DMS 273 treated with DMSO at 0.1 percent for 48 hours (cell line): ENCODE results near the gene PRDM16.

Experiments used
- DNase-seq: peaks from one replicate; lab custom pipeline; 2025; lab: John Stamatoyannopoulos, UW

Gene PRDM16

DNA sequence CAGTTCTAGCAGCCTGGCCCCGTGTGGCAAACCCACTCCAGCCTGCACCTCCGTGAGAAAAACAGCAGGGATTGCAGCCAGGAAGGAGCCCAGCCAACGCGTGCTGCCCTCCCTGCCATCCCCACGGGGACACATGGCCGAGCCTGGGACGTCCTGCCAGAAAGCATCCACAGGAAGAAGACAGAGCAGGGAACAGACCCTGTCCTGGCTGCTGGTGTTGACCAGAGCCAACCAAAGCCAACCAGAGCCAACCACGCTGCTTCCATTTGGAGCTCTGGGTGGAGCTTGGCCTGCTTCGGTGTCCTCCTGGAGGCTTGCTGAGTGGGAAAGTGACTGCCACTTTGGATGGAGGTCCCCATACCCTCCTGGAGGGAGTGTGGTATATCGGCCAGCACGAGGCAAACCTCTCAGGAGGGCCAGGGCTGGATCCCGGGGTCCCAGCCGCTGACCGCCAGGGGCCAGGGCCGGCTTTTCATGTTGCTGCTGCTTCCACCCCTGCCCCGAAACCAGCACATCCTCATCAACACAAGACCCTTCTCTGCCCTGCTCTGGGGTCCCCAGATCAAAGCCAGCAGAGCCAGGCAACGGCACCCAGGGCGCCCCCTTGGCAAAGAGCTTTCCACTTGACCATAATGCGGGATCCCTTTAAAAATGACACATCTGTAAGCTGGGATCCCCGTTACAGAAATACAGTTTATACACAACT lies 304.9 kb downstream of the PRDM16 start:
- no peak for DNase-seq

- no peak for DNase-seq
Observed at GRCh38 chr1:3375245-3375644, 306.2 kb downstream of the PRDM16 start.

DNA sequence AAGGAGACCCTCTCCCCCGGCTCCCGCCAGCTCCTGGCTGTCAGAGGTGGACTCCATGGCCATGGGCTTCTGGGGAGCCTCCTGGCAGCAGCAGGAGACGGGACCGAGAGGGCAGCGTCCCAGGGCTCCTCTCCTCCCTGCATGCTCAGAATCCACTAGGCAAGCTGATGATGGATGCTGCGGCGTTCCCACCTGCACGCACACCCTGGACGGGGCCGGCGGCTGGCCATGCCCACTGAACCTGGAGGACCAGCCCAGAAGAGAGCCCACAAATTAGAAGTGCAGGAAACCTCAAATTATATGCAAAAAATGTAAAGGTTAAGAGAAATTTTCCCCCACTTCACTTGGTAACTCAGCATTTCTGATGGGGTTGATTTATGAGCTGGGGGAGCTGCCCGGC lies 308.2 kb downstream of the PRDM16 start:
- DNase-seq = no peak

- no peak for DNase-seq
Observed at GRCh38 chr1:3377604-3378279, 308.7 kb downstream of the PRDM16 start.

- DNase-seq = no peak
Observed at GRCh38 chr1:3378411-3379208, 309.6 kb downstream of the PRDM16 start.

GRCh38 chr1:3379934-3380333 lies 310.9 kb downstream of the PRDM16 start:
- DNase-seq = no peak

GRCh38 chr1:3380469-3380868 lies 311.5 kb downstream of the PRDM16 start:
- DNase-seq = no peak

DNA sequence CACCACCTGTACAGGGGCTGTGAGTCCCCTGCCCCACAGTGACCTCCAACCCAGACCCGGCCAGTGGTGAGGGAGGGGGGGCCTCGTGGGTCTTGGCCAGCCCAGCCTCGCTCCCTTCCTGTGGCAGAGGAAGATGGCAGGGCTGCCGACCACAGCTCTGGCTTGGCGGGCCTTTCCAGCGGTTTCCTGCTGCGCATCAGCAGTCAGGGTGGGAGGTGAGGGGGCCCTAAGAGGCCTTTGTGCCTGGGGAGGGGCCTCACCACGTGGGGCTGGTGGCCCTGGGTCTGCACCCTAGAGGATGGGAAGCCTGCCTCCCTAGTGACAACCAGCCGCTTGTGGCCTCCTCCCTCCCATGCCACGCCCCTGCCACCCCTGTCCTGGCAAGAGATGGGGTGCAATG lies 312.9 kb downstream of the PRDM16 start:
- no peak for DNase-seq

GRCh38 chr1:3382326-3383057 lies 313.5 kb downstream of the PRDM16 start:
- DNase-seq = no peak

GRCh38 chr1:3383679-3384078 lies 314.7 kb downstream of the PRDM16 start:
- DNase-seq = no peak

GRCh38 chr1:3384407-3384806 lies 315.4 kb downstream of the PRDM16 start:
- DNase-seq = no peak

DNA sequence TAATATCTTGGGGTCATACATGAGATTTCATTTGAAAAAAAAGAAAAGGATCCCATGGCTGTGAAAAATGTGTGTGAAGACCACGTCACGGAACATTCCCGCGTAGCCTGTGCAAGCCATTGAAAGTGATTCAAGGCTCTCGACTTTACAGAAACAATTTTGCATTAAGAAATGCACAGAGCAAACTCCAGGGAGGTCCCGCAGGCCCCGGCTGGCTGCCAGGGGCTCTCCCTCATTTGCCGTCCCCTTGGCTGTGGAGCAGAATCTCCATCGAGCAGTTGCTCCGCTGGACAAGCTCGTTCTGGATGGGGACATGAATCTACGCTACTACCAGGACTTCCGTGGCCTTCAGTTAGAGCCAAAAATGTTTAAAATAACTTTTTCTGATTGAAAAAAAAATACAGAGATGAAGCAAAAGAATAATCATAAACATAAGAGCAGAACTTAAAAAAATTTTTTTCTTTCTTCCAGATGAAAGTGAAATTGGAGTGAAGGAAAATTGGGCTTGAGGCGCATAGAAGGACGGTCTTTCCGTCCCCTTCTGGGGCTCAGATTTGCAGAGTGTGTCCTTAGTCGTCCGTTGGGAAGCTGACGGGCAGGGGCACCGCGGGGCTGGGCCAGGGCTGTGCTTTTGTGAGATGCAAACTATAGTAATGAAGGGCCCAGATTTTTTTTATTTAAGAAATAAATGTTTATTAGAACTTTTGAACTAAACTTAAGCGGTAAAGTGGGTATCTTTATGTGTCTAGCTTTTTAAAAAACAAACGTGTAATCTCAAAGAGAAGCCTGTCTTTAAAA lies 317.4 kb downstream of the PRDM16 start:
- DNase-seq = no peak

DNA sequence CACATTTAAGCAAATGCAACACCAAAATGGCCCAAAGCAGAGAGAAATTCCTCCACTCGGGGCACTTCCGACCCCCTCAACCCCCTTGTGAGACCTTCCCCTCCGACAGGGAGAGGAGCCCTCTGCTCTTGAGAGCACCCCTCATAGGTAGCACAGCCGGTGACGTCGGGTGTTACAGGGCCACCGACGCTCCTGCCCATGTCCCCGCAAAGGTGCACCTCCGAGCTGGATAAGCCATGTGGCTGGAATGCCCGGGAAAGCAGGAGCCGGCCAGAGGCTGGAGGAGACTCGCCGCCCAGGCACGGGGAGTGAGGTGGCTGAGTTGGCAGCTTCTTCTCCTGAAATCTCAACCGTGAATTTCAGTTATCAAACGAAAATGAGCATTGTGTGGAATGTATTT lies 318.4 kb downstream of the PRDM16 start:
- no peak for DNase-seq

DNA sequence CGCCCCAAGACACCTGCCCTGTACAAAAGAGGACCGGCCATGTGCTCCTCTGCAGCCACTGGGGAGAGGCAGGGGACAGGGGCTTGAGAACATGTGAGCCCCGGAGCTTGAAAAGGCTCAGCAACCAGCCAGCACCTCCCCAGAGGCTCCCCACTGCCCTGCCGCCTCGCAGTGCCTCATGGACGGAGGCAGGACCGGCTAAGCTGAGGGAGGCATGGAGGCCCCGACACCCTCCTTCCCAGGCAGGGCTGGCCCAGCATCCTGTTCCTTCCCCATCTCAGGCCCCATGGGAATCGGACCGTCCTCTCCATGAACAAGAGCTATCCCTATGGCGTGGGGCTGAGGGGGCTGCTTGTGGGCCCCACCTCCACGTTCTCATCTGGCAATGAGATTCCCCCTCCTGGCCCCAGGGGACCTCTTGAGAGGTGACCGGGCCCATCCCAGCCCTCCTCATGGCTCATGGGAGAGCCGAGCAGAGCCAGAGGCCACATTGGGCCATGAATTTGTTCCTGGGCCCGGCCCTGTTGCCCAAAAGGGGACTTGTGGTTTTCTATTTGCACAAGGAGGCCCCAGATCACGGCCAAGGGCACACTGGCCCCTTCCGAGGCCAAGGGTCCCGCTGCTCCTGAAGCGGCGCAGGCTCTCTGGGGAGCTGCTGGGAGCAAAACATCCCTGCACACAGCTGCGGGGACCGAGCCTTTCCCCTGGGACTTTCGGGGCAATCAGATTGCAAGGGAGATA lies 320.3 kb downstream of the PRDM16 start:
- no peak for DNase-seq

- DNase-seq = no peak
Observed at GRCh38 chr1:3390291-3390690, 321.3 kb downstream of the PRDM16 start.

DNA sequence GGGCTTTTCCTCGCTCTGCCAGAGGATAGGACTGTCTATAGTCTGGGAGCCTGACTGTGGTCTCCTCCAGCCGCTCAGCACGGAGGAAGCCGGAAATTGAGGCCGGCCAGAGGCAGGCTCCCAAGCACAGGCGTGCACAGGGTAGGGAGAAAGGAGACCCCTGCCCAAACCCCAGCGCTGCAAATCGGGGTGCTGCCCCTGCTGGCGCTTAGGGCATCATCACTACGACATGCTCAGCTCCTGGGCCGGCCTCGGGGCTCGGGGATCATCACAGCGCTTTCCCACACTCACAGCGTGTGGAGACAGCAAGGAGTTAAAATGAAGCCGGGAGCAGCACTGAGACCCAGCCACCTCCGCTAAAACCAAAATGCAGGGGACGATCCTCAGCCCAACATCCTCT lies 322.7 kb downstream of the PRDM16 start:
- no peak for DNase-seq

DNA sequence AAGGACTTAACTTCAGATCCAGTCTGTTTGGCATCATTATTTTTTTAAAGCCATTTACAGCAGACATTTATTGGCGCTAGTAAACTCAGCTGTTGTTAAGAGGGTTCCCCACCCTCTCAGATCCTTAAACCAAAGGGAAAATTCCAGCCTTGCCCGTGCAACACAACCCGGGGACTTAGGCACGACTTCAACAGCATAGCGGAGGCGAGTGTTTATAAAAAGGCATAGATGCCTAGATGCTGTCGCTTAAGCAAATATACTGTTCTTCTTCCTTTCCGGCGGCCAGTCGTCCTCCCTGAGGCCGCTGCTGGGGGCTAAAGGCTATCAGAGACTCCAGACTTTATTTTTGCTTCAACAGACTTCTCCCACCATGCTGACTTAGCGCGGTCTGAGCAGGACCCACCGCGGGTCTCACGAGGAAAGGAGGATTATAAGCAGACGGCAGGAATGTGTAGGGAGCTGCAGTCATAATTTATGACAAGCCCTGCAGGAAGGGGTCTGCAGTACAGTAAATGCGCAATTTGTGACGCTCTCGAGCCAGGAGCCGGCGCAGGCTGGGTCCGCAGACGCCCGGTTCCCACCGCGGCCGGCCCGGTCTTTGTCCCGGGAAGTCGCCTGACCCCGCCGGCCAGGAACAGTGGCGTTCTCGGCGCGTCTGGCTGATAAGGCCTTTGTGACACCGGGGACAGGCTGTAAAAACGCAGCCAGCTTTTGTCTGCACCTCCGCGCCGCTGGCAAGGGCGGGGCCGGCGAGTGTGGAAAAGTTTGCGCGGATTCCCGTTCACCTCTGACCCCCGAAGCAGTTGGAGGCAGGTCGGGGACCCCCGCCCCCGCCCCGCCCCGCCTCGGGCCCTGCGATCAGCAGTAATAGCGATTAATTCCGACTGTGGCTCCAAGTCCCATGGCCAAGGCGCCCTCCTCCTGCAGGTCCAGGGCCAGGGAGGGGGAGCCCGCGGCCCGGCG lies 324.3 kb downstream of the PRDM16 start:
- no peak for DNase-seq

- DNase-seq = no peak
Observed at GRCh38 chr1:3393987-3394920, 325.3 kb downstream of the PRDM16 start.
